Globus pallidus (tissue), 1 donor: ENCODE results near the gene LGALS8.

ENCODE experiments used
- DNase-seq: peaks from one replicate; pipeline ENCODE4 v3.0.0-alpha.2; 2015; ENCODE audit warnings: low spot score

The LGALS8 gene

DNA sequence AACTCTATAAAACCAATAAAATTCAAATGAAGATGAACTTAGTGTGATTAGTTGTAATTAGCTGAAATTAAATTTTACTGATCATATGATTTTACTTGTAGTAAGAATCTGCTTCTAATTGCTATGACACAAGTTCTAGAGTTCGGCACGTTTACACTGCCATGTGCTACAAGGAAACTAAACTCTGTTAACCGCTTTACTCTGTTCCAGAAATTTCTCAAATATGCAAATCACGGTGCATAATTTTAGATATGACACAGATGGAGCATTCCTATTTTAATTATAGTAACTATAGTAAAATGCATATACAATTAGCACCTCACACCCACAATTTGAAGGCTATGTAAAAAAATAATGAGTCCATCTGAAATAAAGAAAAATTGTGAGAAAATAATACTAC is 65.7 kb downstream of the LGALS8 start:
- no peak for DNase-seq

GRCh38 chr1:236590553-236591150 is 66.9 kb downstream of the LGALS8 start:
- DNase-seq, result no peak

- no peak for DNase-seq
These were observed 78.4 kb downstream of the LGALS8 start for GRCh38 chr1:236602171-236602570.
